Measurements from ENCODE around the gene PLXND1. TPM values are rescaled to one million over a fixed set of nuclear protein-coding genes. Genes with fewer than 3 reads are reported as not detected.
A peak's percentile ranks its signal among the peaks of the same experiment; 100 is the strongest.

Gene PLXND1
- total and polyA plus RNA-seq, 2 donors (not counting 1 experiment from before 2014, with no cell fraction given): 89.6 to 109 TPM

- no peak overlapping the region for H3K4me2 ChIP-seq (ENCODE audit: extremely low read depth, insufficient read depth, low read length)
- peak overlapping the region; percentile 38 for H3K27ac ChIP-seq (ENCODE audit: insufficient read depth, low read length)
- H3K4me1 ChIP-seq (ENCODE audit: control insufficient read depth, extremely low read depth, insufficient read depth, low read length): peaks cover 70% of the 10 kb centered on the region
- H2AFZ ChIP-seq (ENCODE audit: low read length): no peak overlapping the region
- H4K20me1 ChIP-seq (ENCODE audit: control insufficient read depth, extremely low read depth, insufficient read depth, low read length): no peaks in the 10 kb centered on the region
- DNase-seq (ENCODE audit: low read depth in 2 of 2): no peak
- H3K36me3 ChIP-seq (ENCODE audit: control insufficient read depth, insufficient read depth, low read length): peaks cover 2% of the 10 kb centered on the region
- H3K4me3 ChIP-seq (replicated peaks in 1 of 4; ENCODE audit: control extremely low read depth in 1 of 4, insufficient read depth in 1 of 4, low read depth in 3 of 4, low read length in 4 of 4): no peak overlapping the region
- H3K9ac ChIP-seq (ENCODE audit: insufficient read depth, low read length): peak overlapping the region; percentile 16
- no peak for TF ChIP-seq CTCF (conservative IDR thresholded peaks at IDR 0.05 in 1 of 2, IDR thresholded peaks at IDR 0.05 in 1 of 2; ENCODE audit: low read depth in 1 of 2, low read length in 2 of 2)
- no peak for TF ChIP-seq EZH2 (IDR thresholded peaks at IDR 0.05; ENCODE audit: low read length, missing control alignments)
- H3K27me3 ChIP-seq (ENCODE audit: control insufficient read depth, insufficient read depth, low read length): no peaks in the 10 kb centered on the region
- peaks cover 60% of the 10 kb centered on the region for H3K79me2 ChIP-seq (ENCODE audit: control insufficient read depth, insufficient read depth, low read length)
- H3K9me3 ChIP-seq (ENCODE audit: control insufficient read depth, insufficient read depth, low read depth, low read length): no peaks in the 10 kb centered on the region
Observed at GRCh38 chr3:129591932-129592331, 14.5 kb downstream of the PLXND1 start.

GRCh38 chr3:129590215-129590614, 16.3 kb downstream of the PLXND1 start:
- Histone ChIP-seq H3K4me2 (ENCODE audit: extremely low read depth, insufficient read depth, low read length) (no peak overlapping the region), H3K27ac (ENCODE audit: insufficient read depth, low read length) (no peak overlapping the region), H3K4me3 (replicated peaks in 1 of 4; ENCODE audit: control extremely low read depth in 1 of 4, insufficient read depth in 1 of 4, low read depth in 3 of 4, low read length in 4 of 4) (no peak overlapping the region), H2AFZ (ENCODE audit: low read length) (no peak overlapping the region), H3K27me3 (ENCODE audit: control insufficient read depth, insufficient read depth, low read length) (no peaks in the 10 kb centered on the region), H3K79me2 (ENCODE audit: control insufficient read depth, insufficient read depth, low read length) (peaks cover 54% of the 10 kb centered on the region), H3K9ac (ENCODE audit: insufficient read depth, low read length) (no peak overlapping the region), H3K9me3 (ENCODE audit: control insufficient read depth, insufficient read depth, low read depth, low read length) (no peaks in the 10 kb centered on the region), H4K20me1 (ENCODE audit: control insufficient read depth, extremely low read depth, insufficient read depth, low read length) (no peaks in the 10 kb centered on the region), H3K36me3 (ENCODE audit: control insufficient read depth, insufficient read depth, low read length) (peaks cover 10% of the 10 kb centered on the region), H3K4me1 (ENCODE audit: control insufficient read depth, extremely low read depth, insufficient read depth, low read length) (peaks cover 61% of the 10 kb centered on the region)
- TF ChIP-seq EZH2 (IDR thresholded peaks at IDR 0.05; ENCODE audit: low read length, missing control alignments): no peak
- TF ChIP-seq CTCF (conservative IDR thresholded peaks at IDR 0.05 in 1 of 2, IDR thresholded peaks at IDR 0.05 in 1 of 2; ENCODE audit: low read depth in 1 of 2, low read length in 2 of 2): no peak
- DNase-seq (ENCODE audit: low read depth in 2 of 2): no peak

GRCh38 chr3:129587566-129588210, 18.8 kb downstream of the PLXND1 start:
- Histone ChIP-seq H4K20me1 (ENCODE audit: control insufficient read depth, extremely low read depth, insufficient read depth, low read length) (no peaks in the 10 kb centered on the region), H3K4me2 (ENCODE audit: extremely low read depth, insufficient read depth, low read length) (no peak overlapping the region), H2AFZ (ENCODE audit: low read length) (no peak overlapping the region), H3K36me3 (ENCODE audit: control insufficient read depth, insufficient read depth, low read length) (peaks cover 24% of the 10 kb centered on the region), H3K79me2 (ENCODE audit: control insufficient read depth, insufficient read depth, low read length) (peaks cover 31% of the 10 kb centered on the region), H3K4me1 (ENCODE audit: control insufficient read depth, extremely low read depth, insufficient read depth, low read length) (peaks cover 36% of the 10 kb centered on the region), H3K9ac (ENCODE audit: insufficient read depth, low read length) (no peak overlapping the region), H3K27ac (ENCODE audit: insufficient read depth, low read length) (peak overlapping the region; percentile 38), H3K9me3 (ENCODE audit: control insufficient read depth, insufficient read depth, low read depth, low read length) (no peaks in the 10 kb centered on the region), H3K27me3 (ENCODE audit: control insufficient read depth, insufficient read depth, low read length) (no peaks in the 10 kb centered on the region), H3K4me3 (replicated peaks in 1 of 4; ENCODE audit: control extremely low read depth in 1 of 4, insufficient read depth in 1 of 4, low read depth in 3 of 4, low read length in 4 of 4) (no peak overlapping the region)
- TF ChIP-seq CTCF (conservative IDR thresholded peaks at IDR 0.05 in 1 of 2, IDR thresholded peaks at IDR 0.05 in 1 of 2; ENCODE audit: low read depth in 1 of 2, low read length in 2 of 2): no peak
- no peak for DNase-seq (ENCODE audit: low read depth in 2 of 2)

Measured in fibroblast of lung (primary cell).